Spinal cord (tissue), 10 donors: Measurements from ENCODE around the gene NFIA. TPM values are rescaled to one million over a fixed set of nuclear protein-coding genes. Genes with fewer than 3 reads are reported as not detected.

Source experiments
- DNase-seq, 6 donors: peaks; one replicate each; pipeline versions ENCODE4 v3.0.0 to v3.0.0-alpha.2; 2013 to 2015; ENCODE audit warnings: low spot score in 6 of 6, low read depth in 4 of 6
- H3K27ac ChIP-seq: one replicate; pipeline ENCODE4 v1.5.1; 2013; ENCODE audit warnings: low read depth, low read length, control low read depth
- H3K27me3 ChIP-seq: one replicate; pipeline ENCODE4 v1.6.1; 2013; ENCODE audit warnings: low read length; ENCODE audit not compliant: control insufficient read depth, insufficient read depth
- H3K36me3 ChIP-seq: one replicate; pipeline ENCODE4 v1.6.1; 2013; ENCODE audit warnings: low read length; ENCODE audit not compliant: control insufficient read depth, insufficient read depth
- H3K4me1 ChIP-seq: one replicate; pipeline ENCODE4 v1.6.1; 2013; ENCODE audit warnings: low read length; ENCODE audit not compliant: control insufficient read depth, insufficient read depth
- H3K4me3 ChIP-seq: one replicate; pipeline ENCODE4 v1.5.1; 2013; ENCODE audit warnings: low read depth, low read length, control low read depth
- H3K9me3 ChIP-seq: one replicate; pipeline ENCODE4 v1.6.1; 2013; ENCODE audit warnings: low read length; ENCODE audit not compliant: control insufficient read depth, insufficient read depth
- WGBS: methylation state at CpG from one replicate; pipeline ENCODE4 v1.1.5; 2013; ENCODE audit warnings: missing lambda C conversion rate; ENCODE audit not compliant: insufficient coverage; 5-methylcytosine and 5-hydroxymethylcytosine counted together
- polyA plus RNA-seq, 2 donors: library from polyadenylated mRNA; unstranded; fragments of 120-200 nt; gene quantifications; one replicate each; pipeline ENCODE4 v1.2.1, GENCODE V29; 2013; ENCODE audit not compliant: insufficient read length in 2 of 2
- total RNA-seq, 2 donors: library from RNA; depleted of rRNA in 1 of 2; stranded (reverse); fragments of 120-200 nt in 1 of 2; fragments of >200 nt in 1 of 2; gene quantifications; one replicate each; pipeline versions ENCODE4 v1.2.3 to v1.2.4, GENCODE V29; 2013 to 2014
- donor health status: healthy.

NFIA gene
- total and polyA plus RNA-seq, 4 donors = 36.1 to 77.2 (median 62.5) TPM

DNA sequence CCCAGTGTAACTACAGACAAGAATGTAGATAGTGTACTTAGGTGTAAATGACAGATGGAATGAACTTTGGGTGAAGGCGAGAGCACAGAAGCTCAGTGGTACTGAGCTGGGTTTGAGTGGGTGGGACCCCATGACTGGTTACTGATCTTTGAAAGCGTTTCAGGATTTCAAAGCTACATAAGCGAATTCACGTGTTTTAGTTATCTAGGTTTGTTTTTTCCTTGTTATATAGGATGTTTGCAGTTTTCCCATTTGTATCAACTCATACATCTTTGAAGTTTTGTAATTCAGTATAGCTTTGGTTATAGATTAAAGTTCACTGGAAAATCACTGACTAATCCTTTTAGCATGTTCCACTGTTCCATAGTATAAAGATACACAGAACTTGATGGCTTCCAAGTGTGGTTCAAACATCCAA is 182.5 kb downstream of the NFIA start:
- WGBS = 100% methylated on average over 1 of the region's 4 CpGs

DNA sequence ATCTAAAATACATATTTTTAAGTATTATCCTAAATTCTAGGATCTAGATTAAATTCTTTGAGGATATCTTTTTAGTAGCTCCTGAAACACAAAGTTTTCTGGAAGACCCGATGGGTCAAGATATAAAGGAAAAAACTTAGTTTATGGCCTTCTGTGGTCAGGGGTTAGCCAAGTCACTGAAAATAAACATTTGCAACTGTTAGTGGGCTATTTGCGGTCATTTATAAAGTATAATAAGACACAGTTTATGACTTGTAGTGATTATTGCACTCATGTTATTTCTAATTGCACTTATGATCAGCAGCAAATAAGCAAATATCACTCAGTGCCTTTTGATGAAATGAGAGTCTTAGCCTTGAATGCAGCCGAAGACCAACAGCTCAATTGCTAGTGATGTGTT is 183.3 kb downstream of the NFIA start:
- H3K36me3 ChIP-seq = no peaks in the 10 kb centered on the region
- no peaks in the 10 kb centered on the region for H3K9me3 ChIP-seq
- H3K27ac ChIP-seq = no peak overlapping the region
- H3K4me3 ChIP-seq = no peak overlapping the region
- WGBS = no CpG with 5 or more reads among the region's 3 CpGs
- peaks cover 3% of the 10 kb centered on the region for H3K4me1 ChIP-seq
- DNase-seq = no peak
- H3K27me3 ChIP-seq = no peaks in the 10 kb centered on the region

More for the DNA sequence above, 182.5 kb downstream of the NFIA start:
- Histone ChIP-seq H3K9me3 (no peaks in the 10 kb centered on the region), H3K4me3 (no peak overlapping the region), H3K27me3 (no peaks in the 10 kb centered on the region), H3K27ac (no peak overlapping the region), H3K4me1 (peaks cover 3% of the 10 kb centered on the region), H3K36me3 (no peaks in the 10 kb centered on the region)
- no peak for DNase-seq

DNA sequence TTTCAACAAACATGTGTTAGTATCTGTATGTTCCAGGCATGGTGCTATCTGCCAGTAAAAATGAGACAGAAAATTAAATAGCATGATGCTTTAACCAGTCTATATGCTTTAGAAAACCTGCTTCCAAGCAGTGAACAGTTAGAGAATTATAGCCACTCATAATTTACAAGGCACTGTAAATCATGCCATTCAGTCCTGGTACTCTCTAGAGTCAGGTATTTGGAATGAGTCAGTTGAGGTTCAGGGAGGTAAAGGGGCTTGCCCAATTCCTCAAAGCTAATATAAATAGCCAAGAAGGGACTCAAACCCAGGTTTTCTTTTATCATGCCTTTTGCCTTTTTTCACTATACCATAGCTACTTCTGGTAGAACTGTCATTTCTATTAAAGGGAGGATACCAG is 184.4 kb downstream of the NFIA start:
- Histone ChIP-seq H3K27ac (no peak overlapping the region), H3K4me1 (peaks cover 7% of the 10 kb centered on the region)
- DNase-seq = no peak

DNA sequence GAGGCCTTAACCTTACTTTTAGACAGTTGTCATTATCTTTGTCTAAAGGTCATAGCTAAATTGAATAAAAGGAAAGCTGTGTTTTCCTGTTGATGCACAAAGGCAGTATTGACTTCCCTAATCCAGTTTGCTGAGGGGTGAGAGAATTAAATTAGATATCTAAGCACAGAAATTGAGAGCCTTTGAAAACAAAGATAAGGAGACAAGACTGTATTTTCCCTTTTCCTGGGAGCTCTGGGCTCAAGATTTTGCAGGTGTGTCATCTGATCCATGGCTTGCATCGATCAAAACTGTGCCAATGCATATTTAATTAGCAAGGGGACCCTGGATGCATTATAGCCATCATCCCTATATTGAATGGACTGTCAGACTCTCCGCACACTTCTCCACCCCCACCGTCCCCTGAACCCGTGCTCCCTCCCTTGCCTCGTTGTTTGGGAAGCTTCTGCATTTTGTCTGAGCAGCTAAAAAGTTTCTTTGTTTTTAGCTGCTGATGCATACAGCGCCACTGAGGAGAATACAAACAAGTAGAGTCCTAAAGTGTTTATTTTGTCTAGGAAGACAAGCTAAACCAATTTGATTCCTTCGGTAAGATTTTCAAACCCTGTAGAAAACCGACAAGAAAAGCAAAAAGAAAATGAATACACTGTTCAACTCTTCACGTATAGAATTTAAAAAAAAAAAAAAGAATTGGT is 186.3 kb downstream of the NFIA start:
- no peaks in the 10 kb centered on the region for H3K36me3 ChIP-seq
- peak overlapping the region; percentile 79 for H3K27ac ChIP-seq
- H3K4me1 ChIP-seq = peaks cover 7% of the 10 kb centered on the region
- DNase-seq = peak in 3 of 6 donors; percentile 59 to 87 (median 80)
- H3K4me3 ChIP-seq = no peak overlapping the region
- WGBS = 13% methylated on average over 4 of the region's 9 CpGs
- H3K27me3 ChIP-seq = no peaks in the 10 kb centered on the region
- no peaks in the 10 kb centered on the region for H3K9me3 ChIP-seq

More for the DNA sequence above, 184.4 kb downstream of the NFIA start:
- Histone ChIP-seq H3K9me3 (no peaks in the 10 kb centered on the region), H3K36me3 (no peaks in the 10 kb centered on the region), H3K27me3 (no peaks in the 10 kb centered on the region), H3K4me3 (no peak overlapping the region)

GRCh38 chr1:61269602-61270001 is 187.2 kb downstream of the NFIA start:
- H3K27ac ChIP-seq = peak overlapping the region; percentile 79
- no peaks in the 10 kb centered on the region for H3K27me3 ChIP-seq
- no peaks in the 10 kb centered on the region for H3K36me3 ChIP-seq
- DNase-seq = peak in 2 of 6 donors; percentile 71 to 78
- peaks cover 7% of the 10 kb centered on the region for H3K4me1 ChIP-seq
- WGBS = no CpG with 5 or more reads among the region's 1 CpG
- H3K4me3 ChIP-seq = no peak overlapping the region
- H3K9me3 ChIP-seq = no peaks in the 10 kb centered on the region

- Histone ChIP-seq H3K4me1 (peaks cover 7% of the 10 kb centered on the region), H3K4me3 (no peak overlapping the region), H3K9me3 (no peaks in the 10 kb centered on the region), H3K27ac (peak overlapping the region; percentile 79), H3K36me3 (no peaks in the 10 kb centered on the region), H3K27me3 (no peaks in the 10 kb centered on the region)
- no peak for DNase-seq
- no CpG with 5 or more reads among the region's 2 CpGs for WGBS
Measured at GRCh38 chr1:61270107-61270506, 187.7 kb downstream of the NFIA start.

GRCh38 chr1:61270761-61271411 is 188.5 kb downstream of the NFIA start:
- WGBS = 40% methylated on average over 1 of the region's 8 CpGs

GRCh38 chr1:61271412-61271789 is 189.0 kb downstream of the NFIA start:
- Histone ChIP-seq H3K4me3 (no peak overlapping the region), H3K27me3 (no peaks in the 10 kb centered on the region), H3K36me3 (no peaks in the 10 kb centered on the region), H3K27ac (peak overlapping the region; percentile 29), H3K9me3 (no peaks in the 10 kb centered on the region), H3K4me1 (peaks cover 7% of the 10 kb centered on the region)
- no peak for DNase-seq
- WGBS = 71% methylated on average over 1 of the region's 5 CpGs

More at GRCh38 chr1:61270761-61271411, 188.5 kb downstream of the NFIA start:
- DNase-seq = no peak
- Histone ChIP-seq H3K4me1 (peaks cover 7% of the 10 kb centered on the region), H3K4me3 (no peak overlapping the region), H3K27me3 (no peaks in the 10 kb centered on the region), H3K36me3 (no peaks in the 10 kb centered on the region), H3K9me3 (no peaks in the 10 kb centered on the region), H3K27ac (peak overlapping the region; percentile 29)

DNA sequence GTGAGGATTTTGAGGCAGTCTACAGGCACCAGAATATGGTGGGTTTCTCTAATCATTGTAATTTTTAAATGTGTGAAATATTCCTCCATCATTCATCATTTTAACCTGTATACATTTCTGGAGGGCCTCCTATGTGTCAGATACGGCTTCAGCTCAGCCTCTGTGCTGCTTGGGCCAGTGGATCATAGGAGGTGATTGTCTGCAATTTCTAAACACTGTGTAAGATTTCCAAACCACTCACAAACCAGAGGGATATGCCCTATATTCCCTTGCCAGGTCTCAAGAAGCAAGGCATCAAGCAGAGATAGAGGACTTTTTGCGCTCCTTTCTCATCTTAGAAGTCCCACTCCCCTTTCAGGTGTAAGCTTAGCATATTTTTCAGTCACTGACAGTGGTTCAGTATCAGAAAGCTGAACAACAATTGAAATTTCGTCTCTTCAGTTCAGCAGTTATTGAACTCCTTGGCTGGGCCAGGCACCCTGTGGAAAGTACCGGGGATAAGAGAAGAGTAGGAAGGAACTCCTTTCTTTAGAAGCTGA is 190.9 kb downstream of the NFIA start:
- Histone ChIP-seq H3K27ac (peak overlapping the region; percentile 49), H3K36me3 (no peaks in the 10 kb centered on the region), H3K9me3 (no peaks in the 10 kb centered on the region), H3K27me3 (no peaks in the 10 kb centered on the region), H3K4me3 (no peak overlapping the region), H3K4me1 (peaks cover 10% of the 10 kb centered on the region)
- no peak for DNase-seq
- WGBS = no CpG with 5 or more reads among the region's 4 CpGs

DNA sequence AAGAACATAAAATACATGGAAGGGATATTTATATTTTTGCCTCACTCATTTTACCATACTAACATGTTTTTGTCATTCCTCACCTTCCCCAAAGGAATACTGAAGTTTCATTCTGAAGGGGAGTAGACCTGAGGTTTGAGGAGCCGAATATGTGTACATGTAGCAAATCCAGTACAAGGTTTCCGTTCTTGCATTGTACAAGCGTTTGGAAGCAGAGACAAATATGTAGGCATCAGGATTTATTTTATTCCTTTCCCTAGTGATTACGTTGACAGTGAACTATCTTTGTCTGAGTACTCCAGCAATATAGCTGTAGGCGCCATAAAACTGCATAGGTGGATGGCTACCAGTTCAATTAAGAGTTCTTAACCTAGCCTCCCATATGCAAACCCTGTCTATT is 191.5 kb downstream of the NFIA start:
- Histone ChIP-seq H3K4me3 (no peak overlapping the region), H3K4me1 (peaks cover 9% of the 10 kb centered on the region), H3K36me3 (no peaks in the 10 kb centered on the region), H3K9me3 (no peaks in the 10 kb centered on the region), H3K27ac (peak overlapping the region; percentile 49), H3K27me3 (no peaks in the 10 kb centered on the region)
- no peak for DNase-seq
- 85% methylated on average over 3 of the region's 5 CpGs for WGBS
